ENCODE results near the gene GORASP2. TPM values are rescaled to one million over a fixed set of nuclear protein-coding genes. Genes with fewer than 3 reads are reported as not detected.

Gene GORASP2
- total RNA-seq, 1 donor from 2014 or later, result 77.7 TPM

- no peaks in the 10 kb centered on the region for H3K9me3 Mint-ChIP-seq
- H3K36me3 Mint-ChIP-seq, result peaks cover 4% of the 10 kb centered on the region
- TF ChIP-seq, protein P1, sequence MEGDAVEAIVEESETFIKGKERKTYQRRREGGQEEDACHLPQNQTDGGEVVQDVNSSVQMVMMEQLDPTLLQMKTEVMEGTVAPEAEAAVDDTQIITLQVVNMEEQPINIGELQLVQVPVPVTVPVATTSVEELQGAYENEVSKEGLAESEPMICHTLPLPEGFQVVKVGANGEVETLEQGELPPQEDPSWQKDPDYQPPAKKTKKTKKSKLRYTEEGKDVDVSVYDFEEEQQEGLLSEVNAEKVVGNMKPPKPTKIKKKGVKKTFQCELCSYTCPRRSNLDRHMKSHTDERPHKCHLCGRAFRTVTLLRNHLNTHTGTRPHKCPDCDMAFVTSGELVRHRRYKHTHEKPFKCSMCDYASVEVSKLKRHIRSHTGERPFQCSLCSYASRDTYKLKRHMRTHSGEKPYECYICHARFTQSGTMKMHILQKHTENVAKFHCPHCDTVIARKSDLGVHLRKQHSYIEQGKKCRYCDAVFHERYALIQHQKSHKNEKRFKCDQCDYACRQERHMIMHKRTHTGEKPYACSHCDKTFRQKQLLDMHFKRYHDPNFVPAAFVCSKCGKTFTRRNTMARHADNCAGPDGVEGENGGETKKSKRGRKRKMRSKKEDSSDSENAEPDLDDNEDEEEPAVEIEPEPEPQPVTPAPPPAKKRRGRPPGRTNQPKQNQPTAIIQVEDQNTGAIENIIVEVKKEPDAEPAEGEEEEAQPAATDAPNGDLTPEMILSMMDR (conservative IDR thresholded peaks at IDR 0.05), result no peak
- no peaks in the 10 kb centered on the region for H3K4me1 Mint-ChIP-seq (ENCODE audit: unreplicated experiment)
- H3K27ac Mint-ChIP-seq, result no peak overlapping the region
- H3K4me3 Mint-ChIP-seq, result no peak overlapping the region
- DNase-seq (ENCODE audit: extremely low spot score, unreplicated experiment), result no peak
- peaks cover 12% of the 10 kb centered on the region for H3K27me3 Mint-ChIP-seq
Measured at GRCh38 chr2:170985407-170985806, 56.4 kb downstream of the GORASP2 start.

DNA sequence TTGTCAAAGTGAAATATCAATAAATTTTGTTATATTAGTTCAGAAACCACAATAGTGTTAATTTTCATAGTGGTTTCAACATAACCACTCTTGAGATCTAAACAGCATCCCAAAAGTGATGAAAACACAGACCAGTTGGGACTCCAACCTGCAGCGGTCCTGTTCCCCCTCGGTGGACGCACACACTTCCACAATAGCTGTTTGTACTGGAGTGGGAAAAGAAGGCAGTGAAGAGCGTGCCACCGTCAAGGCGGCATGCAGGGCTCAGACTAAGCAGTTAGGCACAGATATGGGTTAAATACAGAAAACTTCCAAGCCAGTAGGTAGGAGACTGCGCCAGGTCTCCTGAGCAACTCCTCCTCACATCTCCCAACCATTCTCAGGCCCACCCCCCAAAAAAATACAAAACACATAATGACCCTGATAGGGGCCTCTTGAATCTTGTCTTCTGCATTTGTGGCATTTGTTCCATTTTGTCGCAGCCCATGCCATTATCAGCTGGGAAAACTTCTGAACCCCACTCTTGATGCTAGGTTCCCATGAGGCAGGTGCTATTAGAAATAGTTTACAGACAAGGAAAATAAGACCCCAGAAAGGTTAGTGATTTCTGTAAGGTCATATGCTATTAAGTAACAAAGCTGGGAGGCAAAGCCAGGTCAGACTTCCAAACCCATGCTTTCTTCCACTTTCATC is 57.7 kb downstream of the GORASP2 start:
- peaks cover 3% of the 10 kb centered on the region for H3K27me3 Mint-ChIP-seq
- H3K4me1 Mint-ChIP-seq (ENCODE audit: unreplicated experiment), result no peaks in the 10 kb centered on the region
- TF ChIP-seq, protein P1 (conservative IDR thresholded peaks at IDR 0.05), result no peak
- no peak overlapping the region for H3K27ac Mint-ChIP-seq
- peaks cover 8% of the 10 kb centered on the region for H3K36me3 Mint-ChIP-seq
- no peak overlapping the region for H3K4me3 Mint-ChIP-seq
- DNase-seq (ENCODE audit: extremely low spot score, unreplicated experiment), result no peak
- no peaks in the 10 kb centered on the region for H3K9me3 Mint-ChIP-seq

DNA sequence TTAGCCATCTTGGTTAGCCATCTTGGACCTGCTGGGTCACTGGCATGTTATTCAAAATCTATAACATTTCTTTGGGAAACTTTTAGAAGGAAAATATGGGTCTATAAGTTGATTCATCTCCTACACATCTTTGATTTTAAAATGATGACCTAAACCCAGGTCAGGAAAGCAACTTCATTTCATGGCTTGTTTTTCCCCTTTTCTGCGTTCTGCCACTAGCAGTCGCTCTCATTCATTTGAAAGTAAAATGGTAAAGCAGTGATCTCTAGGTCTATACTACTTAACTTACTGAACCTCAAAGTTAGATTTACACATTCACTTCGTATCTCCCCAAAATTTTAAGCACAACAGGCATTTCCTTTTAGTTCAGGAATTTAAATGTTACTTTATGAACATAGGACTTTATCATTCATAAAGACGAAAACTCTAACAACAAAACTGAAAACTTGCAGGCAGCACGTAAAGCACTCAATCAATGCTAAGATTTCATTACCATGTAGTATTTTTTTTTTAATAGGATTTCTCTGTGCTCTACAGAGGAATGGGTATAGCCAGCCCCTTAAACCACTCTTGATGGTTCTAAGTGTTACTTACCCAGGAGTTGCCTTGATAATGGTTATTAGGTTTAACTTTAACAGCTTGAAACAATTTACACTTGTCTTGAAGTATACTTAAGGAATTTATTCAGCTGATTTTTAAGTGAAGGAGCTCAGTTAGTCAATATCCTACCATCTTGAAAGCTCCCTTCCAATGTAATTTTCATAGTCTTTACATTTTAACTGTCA is 62.5 kb downstream of the GORASP2 start:
- no peaks in the 10 kb centered on the region for H3K9me3 Mint-ChIP-seq
- no peaks in the 10 kb centered on the region for H3K4me1 Mint-ChIP-seq (ENCODE audit: unreplicated experiment)
- TF ChIP-seq, protein P1 (conservative IDR thresholded peaks at IDR 0.05), result peak; percentile 13
- no peak overlapping the region for H3K27ac Mint-ChIP-seq
- H3K4me3 Mint-ChIP-seq, result no peak overlapping the region
- H3K36me3 Mint-ChIP-seq, result peaks cover 16% of the 10 kb centered on the region
- H3K27me3 Mint-ChIP-seq, result no peaks in the 10 kb centered on the region
- no peak for DNase-seq (ENCODE audit: extremely low spot score, unreplicated experiment)

DNA sequence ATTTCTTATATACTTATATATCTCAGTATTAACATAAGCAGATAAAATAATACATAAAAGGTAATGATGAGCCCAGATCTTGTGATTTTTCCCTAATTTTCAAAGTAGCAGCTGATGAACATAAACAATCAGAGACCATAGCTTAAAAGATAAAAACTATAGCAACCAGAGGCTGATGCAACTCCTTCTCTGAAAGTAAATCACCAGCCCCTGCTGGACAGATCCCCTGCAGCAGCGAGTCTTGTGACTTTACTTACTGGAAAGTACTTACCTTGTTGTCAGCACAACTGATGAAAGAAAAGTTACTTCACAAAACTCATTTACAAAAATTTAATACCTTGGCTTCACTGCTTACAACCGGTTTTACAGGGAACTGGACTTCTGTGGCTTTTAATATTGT is 67.3 kb downstream of the GORASP2 start:
- H3K4me3 Mint-ChIP-seq, result no peak overlapping the region
- no peaks in the 10 kb centered on the region for H3K4me1 Mint-ChIP-seq (ENCODE audit: unreplicated experiment)
- H3K36me3 Mint-ChIP-seq, result peaks cover 33% of the 10 kb centered on the region
- no peak overlapping the region for H3K27ac Mint-ChIP-seq
- no peaks in the 10 kb centered on the region for H3K27me3 Mint-ChIP-seq
- no peaks in the 10 kb centered on the region for H3K9me3 Mint-ChIP-seq
- TF ChIP-seq, protein P1 (conservative IDR thresholded peaks at IDR 0.05), result peak; percentile 36
- no peak for DNase-seq (ENCODE audit: extremely low spot score, unreplicated experiment)

- Mint-ChIP-seq H3K36me3 (peaks cover 35% of the 10 kb centered on the region), H3K27ac (no peak overlapping the region), H3K27me3 (no peaks in the 10 kb centered on the region), H3K9me3 (no peaks in the 10 kb centered on the region), H3K4me1 (ENCODE audit: unreplicated experiment) (no peaks in the 10 kb centered on the region), H3K4me3 (no peak overlapping the region)
- TF ChIP-seq, protein P1 (conservative IDR thresholded peaks at IDR 0.05), result no peak
- no peak for DNase-seq (ENCODE audit: extremely low spot score, unreplicated experiment)
Measured at GRCh38 chr2:170997893-170998597, 69.0 kb downstream of the GORASP2 start.

All from type B pancreatic cell (in vitro differentiated cells).